GM23338 (cell line): ENCODE measurements around the gene KMT2E. TPM values are rescaled to one million over a fixed set of nuclear protein-coding genes. Genes with fewer than 3 reads are reported as not detected.

Source experiments
- ATAC-seq: fragments of 200-7000 bp; cut with Tn5 transposase; 3 replicates; pipeline ENCODE4 v1.9.1; 2020
- DNase-seq: peaks from one replicate; pipeline ENCODE4 v3.0.0-alpha.2; 2015; ENCODE audit warnings: low spot score
- H2AFZ ChIP-seq: fragments of 200-600 bp; sonication (generic); 2 replicates; pipeline ENCODE4 v1.8.0; 2016; ENCODE audit warnings: antibody characterized with exemption, mild to moderate bottlenecking, moderate library complexity
- H3F3A ChIP-seq: fragments of 200-600 bp; sonication (generic); replicated peaks from 2 replicates; pipeline ENCODE4 v1.8.0; 2017; ENCODE audit warnings: antibody characterized with exemption, mixed run types, low read depth
- H3K27ac ChIP-seq: fragments of 200-600 bp; sonication (generic); 2 replicates; pipeline ENCODE4 v1.6.1; 2016; ENCODE audit warnings: low read depth
- H3K27me3 ChIP-seq: fragments of 200-600 bp; sonication (generic); 2 replicates; pipeline ENCODE4 v1.8.0; 2016; ENCODE audit warnings: mild to moderate bottlenecking, mixed run types, moderate library complexity; ENCODE audit not compliant: insufficient read depth
- H3K36me3 ChIP-seq: fragments of 200-600 bp; sonication (generic); 2 replicates; pipeline ENCODE4 v1.8.0; 2016; ENCODE audit warnings: mild to moderate bottlenecking; ENCODE audit not compliant: insufficient read depth
- H3K4me1 ChIP-seq: fragments of 200-600 bp; sonication (generic); 2 replicates; pipeline ENCODE4 v1.8.0; 2016; ENCODE audit warnings: mild to moderate bottlenecking, moderate library complexity; ENCODE audit not compliant: insufficient read depth
- H3K4me2 ChIP-seq: fragments of 200-600 bp; sonication (generic); 2 replicates; pipeline ENCODE4 v1.7.1; 2017; ENCODE audit warnings: mixed run types
- H3K4me3 ChIP-seq: fragments of 200-600 bp; sonication (generic); 2 replicates; pipeline ENCODE4 v1.6.1; 2016; ENCODE audit warnings: mixed run types
- H3K79me2 ChIP-seq: fragments of 200-600 bp; sonication (generic); replicated peaks from 2 replicates; pipeline ENCODE4 v1.8.0; 2017; ENCODE audit warnings: mild to moderate bottlenecking; ENCODE audit not compliant: insufficient read depth
- H3K9me2 ChIP-seq: fragments of 200-600 bp; sonication (generic); 2 replicates; pipeline ENCODE4 v1.8.0; 2017; ENCODE audit not compliant: insufficient read depth
- H4K20me1 ChIP-seq: fragments of 200-600 bp; sonication (generic); replicated peaks from 2 replicates; pipeline ENCODE4 v1.8.0; 2017; ENCODE audit warnings: mild to moderate bottlenecking; ENCODE audit not compliant: insufficient read depth
- H3K27ac Mint-ChIP-seq: 2 replicates; pipeline ENCODE4 v1.8.0; 2020; ENCODE audit warnings: inconsistent platforms, mild to moderate bottlenecking, moderate library complexity, mixed read lengths
- H3K27me3 Mint-ChIP-seq: 3 replicates; pipeline ENCODE4 v1.8.0; 2022; ENCODE audit warnings: low read depth, mild to moderate bottlenecking, moderate library complexity, mixed read lengths, inconsistent platforms; ENCODE audit not compliant: insufficient read depth, poor library complexity
- H3K36me3 Mint-ChIP-seq: 3 replicates; pipeline ENCODE4 v1.8.0; 2021; ENCODE audit warnings: low read depth, mild to moderate bottlenecking, inconsistent platforms, moderate library complexity, mixed read lengths
- H3K4me1 Mint-ChIP-seq: 3 replicates; pipeline ENCODE4 v1.8.0; 2020; ENCODE audit warnings: mild to moderate bottlenecking, inconsistent platforms, mixed read lengths
- H3K4me3 Mint-ChIP-seq: 3 replicates; pipeline ENCODE4 v1.8.0; 2021; ENCODE audit warnings: moderate library complexity, mild to moderate bottlenecking, inconsistent platforms, mixed read lengths
- H3K9me3 Mint-ChIP-seq: 3 replicates; pipeline ENCODE4 v1.8.0; 2020; ENCODE audit warnings: moderate library complexity, mild to moderate bottlenecking, inconsistent platforms, mixed read lengths
- CREB1 ChIP-seq: fragments of 250-450 bp; sonication (Bioruptor Pico); IDR thresholded peaks from 2 replicates; pipeline ENCODE4 v1.5.0; 2020; ENCODE audit warnings: low read depth, mild to moderate bottlenecking, moderate library complexity
- EZH2phosphoT487 ChIP-seq: fragments of 200-600 bp; sonication (generic); IDR thresholded peaks from one replicate; pipeline ENCODE4 v1.8.1; 2018; ENCODE audit warnings: antibody characterized with exemption; ENCODE audit not compliant: unreplicated experiment
- JUNB ChIP-seq: IDR thresholded peaks from one replicate; pipeline ENCODE4 v1.6.1; 2016; ENCODE audit warnings: antibody characterized with exemption; ENCODE audit not compliant: unreplicated experiment
- NANOG ChIP-seq: IDR thresholded peaks from 2 replicates; pipeline ENCODE4 v1.6.1; 2016; ENCODE audit warnings: antibody characterized with exemption, borderline replicate concordance
- POLR2AphosphoS5 ChIP-seq: IDR thresholded peaks from 2 replicates; pipeline ENCODE4 v1.6.1; 2016; ENCODE audit warnings: antibody characterized with exemption, low read depth
- REST ChIP-seq: IDR thresholded peaks from one replicate; pipeline ENCODE4 v1.6.1; 2018; ENCODE audit warnings: antibody characterized with exemption; ENCODE audit not compliant: unreplicated experiment
- ZNF331 ChIP-seq: fragments of 250-450 bp; sonication (Bioruptor Pico); IDR thresholded peaks from 2 replicates; pipeline ENCODE4 v1.5.0; 2020; ENCODE audit warnings: low read depth, mild to moderate bottlenecking, moderate library complexity
- ZNF462 ChIP-seq: fragments of 250-450 bp; sonication (Bioruptor Pico); IDR thresholded peaks from 2 replicates; pipeline ENCODE4 v1.5.0; 2020; ENCODE audit warnings: mild to moderate bottlenecking, moderate library complexity
- polyA plus RNA-seq: library from polyadenylated mRNA; unstranded; fragments of >200 nt; fragmentation: Nextera tagmentation; extraction: Ambion mirVana; gene quantifications from 2 replicates; pipeline ENCODE4 v1.2.1, GENCODE V29; 2016
- total RNA-seq: library from RNA; depleted of rRNA; stranded (reverse); fragments of >200 nt; shearing (Covaris generic); gene quantifications from 2 replicates; pipeline ENCODE4 v1.2.3, GENCODE V29; 2014

KMT2E gene
- total and polyA plus RNA-seq, 2 experiments from 2014 or later, result 50.2 to 70.9 TPM

DNA sequence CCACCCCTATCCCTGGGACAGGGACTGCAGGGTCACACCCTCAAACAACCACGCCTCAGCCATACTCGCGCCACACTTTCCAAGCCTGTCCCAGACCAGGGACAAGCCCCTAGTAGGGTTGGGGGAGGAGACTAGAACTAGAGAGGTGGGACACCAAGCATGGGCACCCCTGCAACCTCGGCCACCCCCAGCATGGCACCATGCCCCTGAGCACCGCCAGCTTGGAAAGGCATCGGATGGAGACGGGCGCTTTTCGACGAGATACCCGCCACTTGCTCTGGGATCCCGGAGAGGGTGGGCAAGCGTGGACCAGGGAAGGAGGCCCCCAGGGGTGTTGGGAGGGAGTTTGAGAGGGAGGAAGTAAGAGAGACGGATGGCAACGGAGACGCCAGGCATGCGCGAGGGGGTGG lies 13.1 kb upstream of the KMT2E start:
- H4K20me1 ChIP-seq, result peaks cover 90% of the 10 kb centered on the region
- no peak overlapping the region for H3K27ac ChIP-seq
- H3K27me3 ChIP-seq, result no peaks in the 10 kb centered on the region
- 0 out of 2 replicates have a peak, but pooled peaks have one; percentile 8 for TF ChIP-seq POLR2AphosphoS5
- TF ChIP-seq NANOG, result no peak
- no peak for TF ChIP-seq CREB1 (CRISPR knock-in tag)
- no peak for TF ChIP-seq EZH2phosphoT487
- TF ChIP-seq JUNB, result no peak
- no peak for TF ChIP-seq ZNF462 (CRISPR knock-in tag)
- TF ChIP-seq REST, result no peak
- no peak for TF ChIP-seq ZNF331 (CRISPR knock-in tag)
- H3K4me2 ChIP-seq, result peak overlapping the region; percentile 25
- no peaks in the 10 kb centered on the region; the same call in 1 of the 2 replicates for H3K79me2 ChIP-seq
- Mint-ChIP-seq H3K9me3 (no peaks in the 10 kb centered on the region), H3K4me1 (peaks cover 37% of the 10 kb centered on the region), H3K27me3 (no peaks in the 10 kb centered on the region), H3K36me3 (peaks cover 7% of the 10 kb centered on the region), H3K4me3 (no peak overlapping the region), H3K27ac (no peak overlapping the region)
- no peak overlapping the region for H2AFZ ChIP-seq
- H3K4me1 ChIP-seq, result peaks cover 6% of the 10 kb centered on the region
- H3K9me2 ChIP-seq, result no peaks in the 10 kb centered on the region
- peak; percentile 37 for DNase-seq
- H3F3A ChIP-seq, result no peaks in the 10 kb centered on the region
- H3K4me3 ChIP-seq, result no peak overlapping the region
- ATAC-seq, result peak; percentile 69
- peaks cover 4% of the 10 kb centered on the region; the same call in 1 of the 2 replicates for H3K36me3 ChIP-seq
